ENCODE measurements around the gene TP53TG3.
"Not testable (repeated sequence)": the region's sequence is repeated elsewhere in the genome, so short reads cannot be mapped to it uniquely, and the experiment has no call there.

The TP53TG3 gene, protein sequence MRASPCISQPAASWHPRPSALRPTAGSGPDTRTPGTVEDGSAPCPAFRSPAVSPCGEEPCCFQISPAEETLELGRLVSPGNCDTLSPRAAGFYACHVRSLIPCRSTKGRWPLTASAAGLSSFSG

GRCh38 chr16:32676065-32676464, at the start of gene TP53TG3:
TP53TG3 (minus strand) TSS chr16:32676165; CDS start chr16:32676097, 68 bp downstream.
- not testable (repeated sequence) for DNase-seq

GRCh38 chr16:32650876-32651275, 25.1 kb downstream of the TP53TG3 start:
- DNase-seq = not testable (repeated sequence)

- not testable (repeated sequence) for DNase-seq
Measured at GRCh38 chr16:32647562-32647961, 28.4 kb downstream of the TP53TG3 start.

DNA sequence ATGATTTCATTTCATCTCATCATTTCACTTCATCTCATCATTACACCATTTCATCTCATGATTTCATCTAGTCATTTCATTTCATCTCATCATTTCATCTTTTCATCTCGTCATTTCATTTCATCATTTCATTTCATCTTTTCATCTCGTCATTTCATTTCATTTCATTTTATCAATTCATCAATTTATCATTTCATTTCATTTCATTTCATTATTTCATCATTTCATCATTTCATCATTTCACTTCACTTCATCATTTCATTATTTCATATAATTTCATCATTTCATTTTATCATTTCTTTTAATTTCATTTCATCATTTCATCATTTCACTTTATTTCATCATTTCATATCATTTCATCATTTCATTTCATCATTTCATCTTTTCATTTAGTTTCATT, 29.2 kb downstream of the TP53TG3 start:
- not testable (repeated sequence) for DNase-seq

DNA sequence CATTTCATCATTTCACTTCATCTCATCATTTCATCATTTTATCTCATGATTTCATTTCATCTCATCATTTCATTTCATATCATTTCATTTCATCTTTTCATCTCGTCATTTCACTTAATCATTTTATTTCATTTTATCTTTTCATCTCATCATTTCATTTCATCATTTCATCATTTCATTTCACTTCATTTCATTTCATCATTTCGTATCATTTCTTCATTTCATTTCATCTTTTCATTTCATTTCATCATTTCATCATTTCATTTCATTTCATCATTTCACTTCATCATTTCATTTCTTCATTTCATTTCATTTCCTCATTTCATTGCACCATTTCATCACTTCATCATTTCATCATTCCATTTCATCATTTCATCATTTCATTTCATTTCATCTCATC, 29.8 kb downstream of the TP53TG3 start:
- DNase-seq = not testable (repeated sequence)

- not testable (repeated sequence) for DNase-seq
Measured at GRCh38 chr16:32645278-32645908, 30.6 kb downstream of the TP53TG3 start.

- DNase-seq = not testable (repeated sequence)
Measured at GRCh38 chr16:32644715-32645114, 31.2 kb downstream of the TP53TG3 start.

- not testable (repeated sequence) for DNase-seq
Measured at GRCh38 chr16:32637614-32638013, 38.4 kb downstream of the TP53TG3 start.

GRCh38 chr16:32632096-32632495, 43.9 kb downstream of the TP53TG3 start:
- DNase-seq = not testable (repeated sequence)

All from NCI-H2107 (cell line).